Measurements from ENCODE around the gene PLAC8. TPM values are rescaled to one million over a fixed set of nuclear protein-coding genes. Genes with fewer than 3 reads are reported as not detected.

Gene PLAC8
- total RNA-seq, 1 experiment from 2014 or later: 1.6 TPM

DNA sequence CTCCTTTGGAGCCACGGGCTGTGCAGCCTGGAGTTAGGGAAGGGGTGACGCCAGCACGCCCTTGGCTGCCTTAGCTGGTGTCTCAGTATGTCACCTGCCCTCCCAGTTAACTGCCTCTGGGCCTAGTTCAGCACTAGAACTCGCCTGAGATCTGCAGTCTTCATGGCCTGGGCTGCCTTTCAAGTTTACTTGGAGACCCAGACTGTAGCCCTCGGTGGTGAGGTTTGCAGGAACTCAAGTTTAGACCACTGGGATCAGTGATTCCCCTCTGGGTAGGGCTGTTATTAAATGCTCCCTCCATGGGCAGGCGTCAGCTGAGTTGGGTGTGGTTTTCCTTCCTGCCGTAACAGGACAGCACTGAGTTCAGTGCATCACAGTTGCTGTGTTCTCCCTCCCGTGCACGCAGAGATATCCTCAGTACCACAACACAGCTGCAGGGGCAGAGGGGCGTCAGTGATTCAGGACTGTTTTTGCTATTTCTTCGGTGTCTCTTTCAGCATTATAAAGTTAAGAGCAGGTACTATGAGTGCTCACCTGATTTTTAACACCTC, 30.5 kb downstream of the PLAC8 start:
- H3K4me2 ChIP-seq (ENCODE audit: low read length): no peak overlapping the region
- TF ChIP-seq EZH2phosphoT487 (IDR thresholded peaks at IDR 0.05; ENCODE audit: borderline replicate concordance, low read length) (no peak), EZH2 (IDR thresholded peaks at IDR 0.05; ENCODE audit: low read length, unreplicated experiment) (no peak)
- TF ChIP-seq, protein P1, sequence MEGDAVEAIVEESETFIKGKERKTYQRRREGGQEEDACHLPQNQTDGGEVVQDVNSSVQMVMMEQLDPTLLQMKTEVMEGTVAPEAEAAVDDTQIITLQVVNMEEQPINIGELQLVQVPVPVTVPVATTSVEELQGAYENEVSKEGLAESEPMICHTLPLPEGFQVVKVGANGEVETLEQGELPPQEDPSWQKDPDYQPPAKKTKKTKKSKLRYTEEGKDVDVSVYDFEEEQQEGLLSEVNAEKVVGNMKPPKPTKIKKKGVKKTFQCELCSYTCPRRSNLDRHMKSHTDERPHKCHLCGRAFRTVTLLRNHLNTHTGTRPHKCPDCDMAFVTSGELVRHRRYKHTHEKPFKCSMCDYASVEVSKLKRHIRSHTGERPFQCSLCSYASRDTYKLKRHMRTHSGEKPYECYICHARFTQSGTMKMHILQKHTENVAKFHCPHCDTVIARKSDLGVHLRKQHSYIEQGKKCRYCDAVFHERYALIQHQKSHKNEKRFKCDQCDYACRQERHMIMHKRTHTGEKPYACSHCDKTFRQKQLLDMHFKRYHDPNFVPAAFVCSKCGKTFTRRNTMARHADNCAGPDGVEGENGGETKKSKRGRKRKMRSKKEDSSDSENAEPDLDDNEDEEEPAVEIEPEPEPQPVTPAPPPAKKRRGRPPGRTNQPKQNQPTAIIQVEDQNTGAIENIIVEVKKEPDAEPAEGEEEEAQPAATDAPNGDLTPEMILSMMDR (conservative IDR thresholded peaks at IDR 0.05; ENCODE audit: low read depth, low read length): no peak
- H3K27me3 ChIP-seq (ENCODE audit: low read length): no peaks in the 10 kb centered on the region
- no peaks in the 10 kb centered on the region for H3K9me3 ChIP-seq (ENCODE audit: low read length)
- H3K9me2 ChIP-seq (replicated peaks; ENCODE audit: low read length): no peaks in the 10 kb centered on the region
- no TSS peak for BruUV-seq (replicated peaks)
- ChIA-PET CTCF (interaction anchor here (0.6 kb wide), 1 partner anchor 10 kb away, joined by 3 read pairs; no protein-coding TSS in a partner anchor), POLR2A (ENCODE audit: unreplicated experiment) (interaction anchor here (0.7 kb wide), 1 partner anchor 250 kb away, joined by 11 read pairs; the partner anchor contains the start of gene HPSE)
- no peaks in the 10 kb centered on the region for H3K36me3 ChIP-seq (ENCODE audit: low read depth, low read length)
- H3K4me3 ChIP-seq (ENCODE audit: low read length): no peak overlapping the region
- no peak for DNase-seq
- H3F3A ChIP-seq (ENCODE audit: low read length, unreplicated experiment): no peaks in the 10 kb centered on the region
- no peak overlapping the region for H3K9ac ChIP-seq (ENCODE audit: low read length)
- ATAC-seq: peak; percentile 22; the same call in 1 of the 2 replicates
- H3K79me2 ChIP-seq (ENCODE audit: low read length): no peaks in the 10 kb centered on the region
- no peak overlapping the region for H2AFZ ChIP-seq (ENCODE audit: low read length)
- H4K20me1 ChIP-seq (ENCODE audit: low read length): no peaks in the 10 kb centered on the region
- intact Hi-C loops (cut with micrococcal nuclease): no loop called here
- peaks cover 10% of the 10 kb centered on the region for H3K4me1 ChIP-seq (ENCODE audit: insufficient read depth, low read length)
- H3K27ac ChIP-seq (ENCODE audit: low read length): no peak overlapping the region

DNA sequence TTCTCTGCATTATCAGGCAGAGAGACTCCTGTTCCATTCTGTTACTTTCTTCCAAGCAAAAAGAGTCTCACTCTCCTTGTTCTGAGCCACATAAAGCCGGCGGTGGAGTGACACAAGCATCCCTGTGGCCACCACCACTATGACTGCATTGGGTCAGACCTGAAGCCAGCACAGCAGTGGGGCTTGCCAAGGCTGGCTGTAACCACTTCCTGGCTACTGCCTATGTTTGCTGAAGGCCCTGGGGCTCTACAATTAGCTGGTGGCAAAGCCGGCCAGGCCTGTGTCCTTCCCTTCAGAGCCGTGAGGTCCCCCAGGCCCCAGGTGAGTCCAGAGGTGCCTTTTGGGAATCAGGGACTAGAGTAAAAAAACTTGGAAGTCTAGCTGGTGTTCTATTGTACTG, 31.8 kb downstream of the PLAC8 start:
- H3F3A ChIP-seq (ENCODE audit: low read length, unreplicated experiment): no peaks in the 10 kb centered on the region
- DNase-seq (peak; percentile 72), ATAC-seq (peak; percentile 91)
- no peak overlapping the region for H3K4me3 ChIP-seq (ENCODE audit: low read length)
- no peaks in the 10 kb centered on the region for H3K36me3 ChIP-seq (ENCODE audit: low read depth, low read length)
- no peak overlapping the region for H2AFZ ChIP-seq (ENCODE audit: low read length)
- intact Hi-C loops (cut with micrococcal nuclease): no loop called here
- no peaks in the 10 kb centered on the region for H3K9me3 ChIP-seq (ENCODE audit: low read length)
- H4K20me1 ChIP-seq (ENCODE audit: low read length): no peaks in the 10 kb centered on the region
- H3K9me2 ChIP-seq (replicated peaks; ENCODE audit: low read length): no peaks in the 10 kb centered on the region
- H3K4me1 ChIP-seq (ENCODE audit: insufficient read depth, low read length): peaks cover 10% of the 10 kb centered on the region
- ChIA-PET POLR2A (ENCODE audit: unreplicated experiment) (no interaction called here), CTCF (interaction anchor here (0.6 kb wide), 1 partner anchor 27 kb away, joined by 3 read pairs; no protein-coding TSS in a partner anchor)
- no TSS peak for BruUV-seq (replicated peaks)
- no peak overlapping the region for H3K9ac ChIP-seq (ENCODE audit: low read length)
- H3K4me2 ChIP-seq (ENCODE audit: low read length): no peak overlapping the region
- H3K27ac ChIP-seq (ENCODE audit: low read length): no peak overlapping the region
- TF ChIP-seq EZH2phosphoT487 (IDR thresholded peaks at IDR 0.05; ENCODE audit: borderline replicate concordance, low read length) (no peak), EZH2 (IDR thresholded peaks at IDR 0.05; ENCODE audit: low read length, unreplicated experiment) (no peak)
- TF ChIP-seq, protein P1 (conservative IDR thresholded peaks at IDR 0.05; ENCODE audit: low read depth, low read length): no peak
- H3K27me3 ChIP-seq (ENCODE audit: low read length): no peaks in the 10 kb centered on the region
- no peaks in the 10 kb centered on the region for H3K79me2 ChIP-seq (ENCODE audit: low read length)

DNA sequence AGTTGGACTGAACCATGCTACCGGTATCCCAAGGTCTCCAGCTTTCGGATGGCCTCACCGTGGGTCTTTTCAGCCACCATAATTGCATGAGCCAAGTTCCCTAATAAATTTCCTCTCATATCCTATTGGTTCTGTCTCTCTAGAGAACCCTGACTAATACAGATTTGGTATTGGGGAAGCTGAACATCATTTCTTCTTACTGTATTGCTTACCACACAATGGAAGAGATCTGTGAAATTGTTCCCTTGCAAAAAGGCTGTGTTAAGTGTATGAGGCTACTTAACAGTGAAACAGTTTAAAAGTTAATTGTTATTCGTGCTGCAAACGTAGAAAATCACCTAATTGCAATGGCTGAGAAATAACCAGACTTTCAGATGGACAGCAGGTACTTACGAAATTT, 34.0 kb downstream of the PLAC8 start:
- no peaks in the 10 kb centered on the region for H4K20me1 ChIP-seq (ENCODE audit: low read length)
- CTCF ChIA-PET: no interaction called here

More for the DNA sequence above, 34.0 kb downstream of the PLAC8 start:
- H3K4me3 ChIP-seq (ENCODE audit: low read length): no peak overlapping the region
- H3K9me2 ChIP-seq (replicated peaks; ENCODE audit: low read length): no peaks in the 10 kb centered on the region
- intact Hi-C loops (cut with micrococcal nuclease): no loop called here
- no peaks in the 10 kb centered on the region for H3F3A ChIP-seq (ENCODE audit: low read length, unreplicated experiment)
- H3K27me3 ChIP-seq (ENCODE audit: low read length): no peaks in the 10 kb centered on the region
- no peak overlapping the region for H3K27ac ChIP-seq (ENCODE audit: low read length)
- no peaks in the 10 kb centered on the region for H3K9me3 ChIP-seq (ENCODE audit: low read length)
- TF ChIP-seq EZH2phosphoT487 (IDR thresholded peaks at IDR 0.05; ENCODE audit: borderline replicate concordance, low read length) (no peak), EZH2 (IDR thresholded peaks at IDR 0.05; ENCODE audit: low read length, unreplicated experiment) (no peak)
- TF ChIP-seq, protein P1 (conservative IDR thresholded peaks at IDR 0.05; ENCODE audit: low read depth, low read length): no peak
- peaks cover 3% of the 10 kb centered on the region; the same call in 1 of the 2 replicates for H3K36me3 ChIP-seq (ENCODE audit: low read depth, low read length)
- no peak for DNase-seq
- H3K79me2 ChIP-seq (ENCODE audit: low read length): no peaks in the 10 kb centered on the region
- H3K9ac ChIP-seq (ENCODE audit: low read length): no peak overlapping the region
- no peak for ATAC-seq
- H2AFZ ChIP-seq (ENCODE audit: low read length): no peak overlapping the region
- H3K4me1 ChIP-seq (ENCODE audit: insufficient read depth, low read length): peaks cover 13% of the 10 kb centered on the region
- no peak overlapping the region for H3K4me2 ChIP-seq (ENCODE audit: low read length)
- POLR2A ChIA-PET (ENCODE audit: unreplicated experiment): no interaction called here
- no TSS peak for BruUV-seq (replicated peaks)
